GM18870 (cell line): Measurements from ENCODE around the gene AGPAT4.

Experiments
- ATAC-seq: cut with Tn5 transposase; IDR thresholded peaks from one replicate; pipeline ENCODE4 v1.9.1; 2021; ENCODE audit warnings: moderate library complexity; ENCODE audit not compliant: unreplicated experiment

AGPAT4 gene

DNA sequence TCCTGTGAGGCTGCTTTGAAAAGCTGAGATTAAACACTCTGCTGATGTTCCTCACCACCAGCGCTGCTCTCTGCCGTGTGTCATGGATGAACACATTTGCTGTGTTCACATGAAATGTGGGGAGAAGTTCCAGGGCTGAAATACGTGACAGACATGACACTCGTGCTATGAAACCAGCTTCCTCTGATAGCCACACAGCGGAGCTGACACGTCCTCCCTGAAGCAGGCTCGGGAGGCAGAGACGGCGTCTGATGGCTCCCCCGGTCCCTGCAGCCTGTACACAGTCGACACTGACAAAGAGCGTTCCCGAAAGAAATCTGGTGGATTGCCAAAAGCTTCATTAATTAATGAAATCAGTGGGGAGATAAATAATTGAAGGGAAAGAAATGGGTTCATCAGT, 17.5 kb downstream of the AGPAT4 start:
- no peak for ATAC-seq

DNA sequence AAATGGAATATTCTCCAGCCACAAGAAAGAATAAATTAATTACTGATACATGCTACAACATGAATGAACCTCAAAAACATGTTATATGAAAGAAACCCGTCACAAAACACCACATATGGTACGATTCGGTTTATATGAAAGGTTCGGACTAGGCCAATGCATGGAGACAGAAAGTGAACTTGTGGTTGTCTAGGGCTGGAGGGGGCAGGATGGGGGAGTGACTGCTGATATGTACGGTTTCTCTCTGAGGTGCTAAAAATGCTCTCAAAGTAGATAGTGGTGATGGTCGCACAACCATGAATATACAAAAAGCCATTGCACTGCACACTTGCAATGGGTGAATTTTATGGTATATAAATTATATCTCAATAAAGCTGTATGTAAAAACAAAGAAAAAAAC, 18.3 kb downstream of the AGPAT4 start:
- ATAC-seq: no peak

GRCh38 chr6:161254464-161255253, 19.2 kb downstream of the AGPAT4 start:
- ATAC-seq: no peak

DNA sequence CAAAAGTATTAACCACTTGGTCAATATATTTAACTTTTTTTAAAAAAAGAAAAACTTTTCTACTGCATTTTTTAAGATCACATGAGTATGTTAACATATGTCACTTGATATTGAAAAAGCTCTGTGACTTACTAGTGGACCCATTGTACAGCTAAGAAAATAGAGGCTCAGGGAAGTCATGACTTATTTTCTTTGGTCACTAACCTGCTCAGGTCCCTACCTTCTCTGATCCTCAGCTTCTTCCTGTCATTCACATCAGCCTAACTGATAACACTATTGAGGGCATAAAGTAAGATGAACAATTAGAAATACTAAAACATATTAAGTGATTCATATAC, 19.8 kb downstream of the AGPAT4 start:
- no peak for ATAC-seq

GRCh38 chr6:161251345-161251744, 22.5 kb downstream of the AGPAT4 start:
- no peak for ATAC-seq

GRCh38 chr6:161249327-161249726, 24.5 kb downstream of the AGPAT4 start:
- no peak for ATAC-seq

DNA sequence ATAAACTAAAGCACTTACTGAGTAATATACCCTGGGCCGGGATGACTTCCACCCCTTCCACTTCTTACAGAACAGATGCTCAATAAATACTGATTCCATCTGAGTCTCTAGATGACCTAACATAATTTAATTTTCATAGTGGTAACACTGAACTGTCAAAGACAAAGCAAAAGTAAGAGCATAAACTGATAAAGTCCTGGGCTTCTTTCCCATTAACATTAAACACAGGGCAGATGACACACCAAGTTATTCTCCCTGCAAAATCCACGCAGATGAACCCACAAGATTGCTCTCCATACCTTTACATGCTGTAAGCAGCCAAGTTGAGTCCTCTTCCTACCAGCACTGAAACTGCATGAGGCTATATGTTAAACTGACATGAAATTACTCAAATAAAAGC, 27.1 kb downstream of the AGPAT4 start:
- ATAC-seq: no peak

GRCh38 chr6:161245363-161245762, 28.5 kb downstream of the AGPAT4 start:
- ATAC-seq: no peak

DNA sequence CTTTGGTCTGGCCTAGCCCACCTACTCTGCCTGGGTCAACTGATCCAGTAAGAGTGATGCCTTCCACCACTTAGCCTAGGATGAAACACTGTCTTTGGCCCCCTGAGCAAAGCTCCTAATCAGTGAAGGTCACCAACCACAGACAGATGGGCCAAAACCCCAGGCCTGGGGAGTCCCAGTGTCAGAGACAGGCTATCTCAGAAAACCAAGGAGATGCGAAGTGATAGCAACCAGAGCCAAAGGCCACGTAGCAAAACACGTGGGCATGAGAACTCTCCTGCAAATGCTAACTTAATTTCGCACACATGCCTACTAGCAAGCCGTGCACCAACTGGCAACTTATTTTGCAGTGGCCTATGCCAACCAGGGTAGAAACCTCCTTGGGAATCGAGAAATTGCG, 29.1 kb downstream of the AGPAT4 start:
- ATAC-seq: no peak

- no peak for ATAC-seq
Measured at GRCh38 chr6:161242779-161243693, 30.8 kb downstream of the AGPAT4 start.

DNA sequence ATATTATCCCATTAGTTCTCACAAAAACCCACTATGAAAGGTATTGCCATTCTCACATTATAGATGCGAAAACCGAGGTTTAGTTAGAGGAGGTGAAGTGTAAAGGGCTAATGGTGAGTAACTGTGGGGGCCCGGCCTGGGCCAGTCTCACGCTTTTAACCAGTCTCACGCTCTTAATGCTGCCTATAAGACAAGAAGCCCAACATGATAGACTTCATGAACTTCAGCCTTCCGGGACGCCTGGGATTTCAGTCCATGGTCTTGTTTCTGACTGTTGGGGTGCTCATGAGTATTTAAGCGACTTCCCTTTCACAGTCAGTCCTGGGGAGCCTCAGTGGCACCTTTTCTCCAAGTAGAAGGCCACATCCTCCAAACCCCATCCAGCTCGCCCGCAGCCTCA, 31.7 kb downstream of the AGPAT4 start:
- ATAC-seq: no peak

GRCh38 chr6:161239001-161239400, 34.9 kb downstream of the AGPAT4 start:
- ATAC-seq: no peak

DNA sequence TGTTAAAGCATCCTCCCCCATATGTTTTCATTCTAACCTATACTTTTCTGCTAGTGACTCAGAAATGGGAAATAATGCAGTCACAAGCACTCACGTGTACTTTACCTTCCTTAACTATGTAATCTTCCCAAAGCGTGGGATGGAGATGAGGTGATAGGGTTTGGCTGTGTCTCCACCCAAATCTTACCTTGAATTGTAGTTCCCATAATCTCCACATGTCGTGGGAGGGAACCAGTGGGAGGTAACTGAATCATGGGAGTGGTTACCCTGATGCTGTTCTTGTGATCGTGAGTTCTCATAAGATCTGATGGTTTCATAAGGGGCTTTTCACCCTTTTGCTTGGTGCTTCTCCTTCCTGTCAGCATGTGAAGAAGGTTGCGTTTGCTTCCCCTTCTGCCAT, 35.4 kb downstream of the AGPAT4 start:
- no peak for ATAC-seq

DNA sequence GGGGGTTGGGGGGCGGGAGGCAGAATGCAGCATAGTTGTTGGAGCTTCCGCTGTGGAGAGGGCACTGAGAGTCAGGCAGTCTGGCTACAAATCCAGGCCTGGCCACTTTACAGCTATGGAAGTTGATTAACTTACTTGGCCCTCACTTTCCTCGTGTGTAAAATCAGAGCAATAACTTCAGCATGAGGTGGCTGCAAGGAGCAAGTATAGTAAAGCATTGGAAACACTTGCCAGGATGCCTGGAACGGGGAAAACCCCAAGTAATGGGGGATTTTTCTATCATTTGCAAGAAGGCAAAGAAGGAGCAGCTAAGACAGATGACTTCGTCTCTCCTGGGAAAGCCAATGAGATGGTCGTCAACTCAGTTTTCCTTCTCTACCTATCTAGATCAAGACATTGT, 35.8 kb downstream of the AGPAT4 start:
- ATAC-seq: no peak

GRCh38 chr6:161237176-161237575, 36.7 kb downstream of the AGPAT4 start:
- no peak for ATAC-seq

DNA sequence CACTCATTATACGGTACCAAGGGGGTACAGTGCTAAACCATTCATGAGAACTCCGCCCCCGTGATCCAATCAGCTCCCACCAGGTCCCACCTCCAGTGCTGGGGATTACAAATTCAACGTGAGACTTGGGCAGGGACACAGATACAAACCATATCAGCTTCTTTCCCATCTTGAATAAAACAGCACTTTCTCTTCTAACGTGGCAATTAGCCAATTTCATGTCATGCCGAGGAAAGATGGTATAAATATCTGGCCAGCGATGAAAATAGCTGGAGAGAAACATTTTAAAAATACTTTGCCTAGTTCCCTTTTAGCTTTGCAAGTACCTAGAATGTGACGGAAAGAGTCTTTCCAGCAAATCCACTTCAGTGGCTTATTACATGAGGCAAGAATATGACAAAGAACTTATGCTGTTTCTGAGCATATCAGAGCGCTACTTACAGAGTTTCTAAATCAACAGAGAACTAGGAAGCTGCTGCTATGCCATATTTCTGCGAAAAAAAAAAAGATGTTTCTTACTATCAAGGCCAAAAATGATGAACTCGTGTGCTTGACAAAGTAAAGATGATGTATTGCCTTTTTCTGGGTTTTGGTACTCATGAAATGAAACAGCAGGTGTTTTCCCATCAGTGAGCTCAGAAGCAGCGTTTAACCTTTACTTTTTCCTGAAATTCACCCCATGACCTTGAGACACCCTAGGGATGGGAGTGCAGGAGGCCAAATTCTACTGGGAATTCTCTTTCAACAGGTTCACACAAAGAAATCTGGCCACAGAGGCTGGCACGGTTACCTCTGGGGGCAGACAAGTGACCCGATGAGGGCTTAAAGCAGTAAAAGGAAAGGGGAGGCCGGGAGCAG, 37.9 kb downstream of the AGPAT4 start:
- peak; percentile 72 for ATAC-seq

DNA sequence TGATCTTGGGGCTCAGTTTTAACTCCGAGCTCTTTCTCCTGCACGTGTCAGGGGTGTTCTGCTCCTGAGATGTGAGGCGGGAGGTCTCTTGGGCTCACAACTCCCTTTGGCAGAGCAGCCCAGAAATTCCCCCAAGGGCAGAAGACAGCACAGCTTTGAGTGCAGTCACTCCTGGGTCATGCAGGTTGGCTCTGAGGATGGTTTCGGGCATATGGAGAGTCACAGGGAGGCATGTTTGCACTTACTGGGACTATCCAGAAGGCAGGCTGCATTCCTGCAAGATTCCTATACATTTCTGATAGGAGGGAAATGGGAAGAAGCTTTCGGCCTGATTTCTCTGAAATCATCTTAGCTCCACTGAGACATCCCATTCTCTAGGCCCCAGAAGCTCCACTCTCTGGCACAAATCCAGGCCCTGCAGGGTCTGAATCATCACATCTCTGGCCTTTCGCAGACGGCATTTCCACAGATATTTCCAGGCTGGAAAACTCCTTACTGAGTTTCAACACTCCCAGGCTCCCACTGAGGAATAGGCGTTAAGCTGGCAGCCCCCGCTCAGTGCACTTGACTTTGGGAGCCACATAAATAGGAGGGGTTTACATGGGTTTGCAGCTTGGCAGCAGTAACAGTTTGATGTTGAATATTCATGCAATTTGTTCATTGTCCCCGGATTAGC, 39.7 kb downstream of the AGPAT4 start:
- ATAC-seq: no peak

DNA sequence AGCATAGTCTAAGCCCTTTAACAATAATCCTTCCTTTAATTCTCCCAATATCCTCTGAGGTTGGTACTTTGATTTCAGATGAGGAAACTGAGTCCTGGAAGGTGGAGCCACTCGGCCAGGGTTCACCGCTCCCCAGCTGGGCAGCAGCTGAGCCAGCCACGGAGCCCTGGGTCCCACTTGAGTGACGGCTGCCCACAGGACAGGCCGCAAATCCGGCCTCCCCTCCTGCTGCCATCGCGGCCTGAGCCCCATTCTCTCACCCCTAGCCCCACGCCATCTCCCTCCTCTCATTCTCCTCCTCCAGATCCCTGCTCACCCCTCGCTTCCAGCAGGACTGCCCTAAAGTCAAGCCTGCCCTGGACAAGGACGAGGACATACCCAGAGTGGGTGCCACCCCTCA, 41.4 kb downstream of the AGPAT4 start:
- ATAC-seq: no peak

GRCh38 chr6:161232010-161232409, 41.9 kb downstream of the AGPAT4 start:
- no peak for ATAC-seq

GRCh38 chr6:161230339-161230738, 43.5 kb downstream of the AGPAT4 start:
- ATAC-seq: no peak
